ENCODE results near the gene SH3BP5. TPM values are rescaled to one million over a fixed set of nuclear protein-coding genes. Genes with fewer than 3 reads are reported as not detected.
"Not testable (repeated sequence)": the region's sequence is repeated elsewhere in the genome, so short reads cannot be mapped to it uniquely, and the experiment has no call there.

SH3BP5 gene
- 91.2 and 106 TPM in 2 replicates for total RNA-seq

GRCh38 chr3:15332405-15333098, at the start of gene SH3BP5:
Gene SH3BP5, minus strand, starts transcription at chr3:15332586. Its CDS starts 178 bp downstream, at chr3:15332408.
- DNase-seq (ENCODE audit: low read depth, low spot score) = no peak

- no peak for DNase-seq (ENCODE audit: low read depth, low spot score)
Observed at GRCh38 chr3:15380980-15381890, 48.8 kb upstream of the SH3BP5 start.

GRCh38 chr3:15377961-15378791, 45.8 kb upstream of the SH3BP5 start:
- DNase-seq (ENCODE audit: low read depth, low spot score) = peak; percentile 90

GRCh38 chr3:15375461-15376000, 43.1 kb upstream of the SH3BP5 start:
- DNase-seq (ENCODE audit: low read depth, low spot score) = no peak

- no peak for DNase-seq (ENCODE audit: low read depth, low spot score)
Observed at GRCh38 chr3:15372918-15373317, 40.5 kb upstream of the SH3BP5 start.

- no peak for DNase-seq (ENCODE audit: low read depth, low spot score)
Observed at GRCh38 chr3:15368561-15369135, 36.3 kb upstream of the SH3BP5 start.

- no peak for DNase-seq (ENCODE audit: low read depth, low spot score)
Observed at GRCh38 chr3:15367059-15367458, 34.7 kb upstream of the SH3BP5 start.

- not testable (repeated sequence) for DNase-seq (ENCODE audit: low read depth, low spot score)
Observed at GRCh38 chr3:15364078-15364477, 31.7 kb upstream of the SH3BP5 start.

- DNase-seq (ENCODE audit: low read depth, low spot score) = no peak
Observed at GRCh38 chr3:15361494-15362214, 29.3 kb upstream of the SH3BP5 start.

- DNase-seq (ENCODE audit: low read depth, low spot score) = no peak
Observed at GRCh38 chr3:15360788-15361493, 28.6 kb upstream of the SH3BP5 start.

GRCh38 chr3:15359677-15360397, 27.5 kb upstream of the SH3BP5 start:
- no peak for DNase-seq (ENCODE audit: low read depth, low spot score)

GRCh38 chr3:15356651-15357061, 24.3 kb upstream of the SH3BP5 start:
- DNase-seq (ENCODE audit: low read depth, low spot score) = peak; percentile 54

GRCh38 chr3:15356176-15356575, 23.8 kb upstream of the SH3BP5 start:
- DNase-seq (ENCODE audit: low read depth, low spot score) = no peak

GRCh38 chr3:15355086-15355485, 22.7 kb upstream of the SH3BP5 start:
- no peak for DNase-seq (ENCODE audit: low read depth, low spot score)

- no peak for DNase-seq (ENCODE audit: low read depth, low spot score)
Observed at GRCh38 chr3:15354485-15354884, 22.1 kb upstream of the SH3BP5 start.

GRCh38 chr3:15350141-15350540, 17.8 kb upstream of the SH3BP5 start:
- DNase-seq (ENCODE audit: low read depth, low spot score) = no peak

- DNase-seq (ENCODE audit: low read depth, low spot score) = not testable (repeated sequence)
Observed at GRCh38 chr3:15349438-15349837, 17.1 kb upstream of the SH3BP5 start.

- DNase-seq (ENCODE audit: low read depth, low spot score) = no peak
Observed at GRCh38 chr3:15348246-15348645, 15.9 kb upstream of the SH3BP5 start.

GRCh38 chr3:15347737-15348110, 15.3 kb upstream of the SH3BP5 start:
- DNase-seq (ENCODE audit: low read depth, low spot score) = no peak
